Esophagus squamous epithelium (tissue), 5 donors: ENCODE data around the gene PRKCQ. TPM values are rescaled to one million over a fixed set of nuclear protein-coding genes. Genes with fewer than 3 reads are reported as not detected.

Source experiments
- DNase-seq: peaks from one replicate; lab custom pipeline; 2025; lab: John Stamatoyannopoulos, UW
- H3K27ac ChIP-seq, 4 donors: fragments of 200-600 bp; sonication (generic); one replicate each; pipeline ENCODE4 v1.5.1; 2016 to 2019; ENCODE audit warnings: mild to moderate bottlenecking in 1 of 4
- H3K27me3 ChIP-seq, 4 donors: fragments of 200-600 bp; sonication (generic); 1 replicate in 3 of 4; 2 replicates in 1 of 4; pipeline versions ENCODE4 v1.5.1 to v1.6.0; 2017 to 2021; ENCODE audit warnings: antibody characterized with exemption in 1 of 4
- H3K36me3 ChIP-seq, 3 donors: fragments of 200-600 bp; sonication (generic); one replicate each; pipeline ENCODE4 v1.5.1; 2016 to 2019
- H3K4me1 ChIP-seq, 3 donors: fragments of 200-600 bp; sonication (generic); one replicate each; pipeline ENCODE4 v1.5.1; 2017 to 2019
- H3K4me3 ChIP-seq, 4 donors: fragments of 200-600 bp; sonication (generic); 1 replicate in 3 of 4; 2 replicates in 1 of 4; pipeline ENCODE4 v1.5.1; 2016 to 2019; ENCODE audit warnings: mild to moderate bottlenecking in 2 of 4, moderate library complexity in 1 of 4
- H3K9me3 ChIP-seq, 3 donors: fragments of 200-600 bp; sonication (generic); one replicate each; pipeline ENCODE4 v1.5.1; 2016 to 2019
- CTCF ChIP-seq, 6 experiments: fragments of 450-650 bp in 4 of 6; fragments of 200-600 bp in 2 of 6; sonication (generic) in 2 of 6; IDR thresholded peaks; one replicate each; pipeline ENCODE4 v1.5.1; 2016 to 2019; ENCODE audit warnings: antibody characterized with exemption in 6 of 6, mild to moderate bottlenecking in 4 of 6, moderate library complexity in 4 of 6
- POLR2A ChIP-seq, 4 donors: fragments of 450-650 bp; IDR thresholded peaks; one replicate each; pipeline ENCODE4 v1.6.1; 2017; ENCODE audit warnings: antibody characterized with exemption in 4 of 4, mild to moderate bottlenecking in 4 of 4, moderate library complexity in 3 of 4
- WGBS, 2 donors: methylation state at CpG; one replicate each; pipeline ENCODE4 v1.1.5; 2018; 5-methylcytosine and 5-hydroxymethylcytosine counted together
- intact Hi-C: fragments of 100-400 bp; cut with DNase I; formaldehyde crosslinking; loops from one replicate; pipeline ENCODE4 v1.15.0; 2022
- total RNA-seq, 4 donors: library from RNA; depleted of rRNA; stranded (reverse); fragments of >200 nt; gene quantifications; one replicate each; pipeline ENCODE4 v1.1.0, GENCODE V29; 2016
- donor health status: DM: yes; HTN: yes; CAD: no.

Gene PRKCQ
- total RNA-seq, 4 donors from 2014 or later, result 0.76 to 2.7 (median 1.4) TPM

GRCh38 chr10:6399879-6400278 lies 180.2 kb downstream of the PRKCQ start:
- intact Hi-C loops, result loop anchor here (5.0 kb wide), 2 partner anchors 198 to 288 kb away; partner anchors contain the start of gene PFKFB3

GRCh38 chr10:6399231-6399741 lies 180.8 kb downstream of the PRKCQ start:
- Histone ChIP-seq H3K4me1 (peaks cover 12 to 36% (median 13%) of the 10 kb centered on the region in 3 donors), H3K9me3 (no peaks in the 10 kb centered on the region), H3K27ac (peak overlapping the region in 2 of 4 donors; percentile 39 to 42), H3K4me3 (no peak overlapping the region), H3K36me3 (no peaks in the 10 kb centered on the region), H3K27me3 (peaks cover 0 to 14% (median 0%) of the 10 kb centered on the region in 4 donors)
- TF ChIP-seq CTCF (IDR thresholded peaks at IDR 0.05), result no peak
- no peak for TF ChIP-seq POLR2A (IDR thresholded peaks at IDR 0.05)
- intact Hi-C loops, result no loop called here
- DNase-seq, result no peak
- 31 to 37% methylated on average over 4 to 5 of the region's 5 CpGs for WGBS, 2 donors

More at GRCh38 chr10:6399879-6400278, 180.2 kb downstream of the PRKCQ start:
- H3K9me3 ChIP-seq, result no peaks in the 10 kb centered on the region
- WGBS, 2 donors, result 47 to 62% methylated on average over 8 of the region's 8 CpGs
- no peak overlapping the region for H3K4me3 ChIP-seq
- no peaks in the 10 kb centered on the region for H3K36me3 ChIP-seq
- H3K27me3 ChIP-seq, result peaks cover 0 to 14% (median 0%) of the 10 kb centered on the region in 4 donors
- no peak for DNase-seq
- H3K4me1 ChIP-seq, result peaks cover 12 to 36% (median 13%) of the 10 kb centered on the region in 3 donors
- TF ChIP-seq CTCF (IDR thresholded peaks at IDR 0.05) (no peak), POLR2A (IDR thresholded peaks at IDR 0.05) (no peak)
- H3K27ac ChIP-seq, result peak overlapping the region in 2 of 4 donors; percentile 39 to 42

- no peaks in the 10 kb centered on the region for H3K36me3 ChIP-seq
- no peak overlapping the region for H3K4me3 ChIP-seq
- peaks cover 12 to 36% (median 13%) of the 10 kb centered on the region in 3 donors for H3K4me1 ChIP-seq
- no peaks in the 10 kb centered on the region for H3K9me3 ChIP-seq
- TF ChIP-seq CTCF (IDR thresholded peaks at IDR 0.05), result no peak
- TF ChIP-seq POLR2A (IDR thresholded peaks at IDR 0.05), result no peak
- intact Hi-C loops, result no loop called here
- DNase-seq, result no peak
- no peak overlapping the region for H3K27ac ChIP-seq
- whole genome bisulfite sequencing, 2 donors, result 29 to 59% methylated on average over 2 of the region's 2 CpGs
- H3K27me3 ChIP-seq, result peaks cover 0 to 11% (median 0%) of the 10 kb centered on the region in 4 donors
Measured at GRCh38 chr10:6398399-6398798, 181.7 kb downstream of the PRKCQ start.

GRCh38 chr10:6396652-6397051 lies 183.4 kb downstream of the PRKCQ start:
- TF ChIP-seq CTCF (IDR thresholded peaks at IDR 0.05) (no peak), POLR2A (IDR thresholded peaks at IDR 0.05) (no peak)
- Histone ChIP-seq H3K9me3 (no peaks in the 10 kb centered on the region), H3K4me3 (no peak overlapping the region), H3K4me1 (peaks cover 8 to 32% (median 13%) of the 10 kb centered on the region in 3 donors), H3K27me3 (no peaks in the 10 kb centered on the region), H3K27ac (no peak overlapping the region), H3K36me3 (no peaks in the 10 kb centered on the region)
- 43 to 50% methylated on average over 4 of the region's 4 CpGs for WGBS, 2 donors
- intact Hi-C loops, result no loop called here
- no peak for DNase-seq

GRCh38 chr10:6396226-6396625 lies 183.8 kb downstream of the PRKCQ start:
- H3K27me3 ChIP-seq, result no peaks in the 10 kb centered on the region
- intact Hi-C loops, result no loop called here
- no peak overlapping the region for H3K27ac ChIP-seq
- DNase-seq, result no peak
- H3K36me3 ChIP-seq, result no peaks in the 10 kb centered on the region
- H3K9me3 ChIP-seq, result peaks cover 0 to 2% (median 0%) of the 10 kb centered on the region in 3 donors
- no peak overlapping the region for H3K4me3 ChIP-seq
- WGBS, 2 donors, result 87 to 90% methylated on average over 4 of the region's 4 CpGs
- peaks cover 4 to 28% (median 10%) of the 10 kb centered on the region in 3 donors for H3K4me1 ChIP-seq
- TF ChIP-seq CTCF (IDR thresholded peaks at IDR 0.05), result no peak
- TF ChIP-seq POLR2A (IDR thresholded peaks at IDR 0.05), result no peak
